Measurements from ENCODE around the gene CREB5.

Gene CREB5

DNA sequence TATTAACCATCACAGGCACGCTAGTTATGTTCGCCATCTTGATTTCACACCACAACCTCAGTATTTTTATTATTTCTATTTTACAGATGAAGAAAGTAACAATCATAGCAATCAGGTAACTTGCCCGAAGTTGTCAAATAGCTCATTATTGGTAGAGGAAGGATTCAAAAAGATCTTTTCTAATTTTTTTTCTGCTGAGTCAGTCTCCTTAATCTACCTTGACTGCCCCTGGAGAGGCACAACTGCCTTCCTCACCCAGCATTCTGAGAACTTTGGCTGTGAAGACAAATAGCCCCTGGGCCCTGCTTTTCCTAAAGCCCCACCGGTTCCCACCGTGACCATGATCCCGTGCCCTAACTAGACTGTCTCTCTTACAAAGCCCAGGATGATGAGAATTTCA is 446.6 kb downstream of the CREB5 start:
- Histone ChIP-seq H3K4me3 (ENCODE audit: low read depth, low read length) (no peak overlapping the region), H3K36me3 (no peaks in the 10 kb centered on the region), H3K9me3 (ENCODE audit: severe bottlenecking) (no peaks in the 10 kb centered on the region), H3K27ac (no peak overlapping the region), H3K27me3 (ENCODE audit: insufficient read depth, low read depth, severe bottlenecking) (peaks cover 73% of the 10 kb centered on the region)
- TF ChIP-seq, protein P1, sequence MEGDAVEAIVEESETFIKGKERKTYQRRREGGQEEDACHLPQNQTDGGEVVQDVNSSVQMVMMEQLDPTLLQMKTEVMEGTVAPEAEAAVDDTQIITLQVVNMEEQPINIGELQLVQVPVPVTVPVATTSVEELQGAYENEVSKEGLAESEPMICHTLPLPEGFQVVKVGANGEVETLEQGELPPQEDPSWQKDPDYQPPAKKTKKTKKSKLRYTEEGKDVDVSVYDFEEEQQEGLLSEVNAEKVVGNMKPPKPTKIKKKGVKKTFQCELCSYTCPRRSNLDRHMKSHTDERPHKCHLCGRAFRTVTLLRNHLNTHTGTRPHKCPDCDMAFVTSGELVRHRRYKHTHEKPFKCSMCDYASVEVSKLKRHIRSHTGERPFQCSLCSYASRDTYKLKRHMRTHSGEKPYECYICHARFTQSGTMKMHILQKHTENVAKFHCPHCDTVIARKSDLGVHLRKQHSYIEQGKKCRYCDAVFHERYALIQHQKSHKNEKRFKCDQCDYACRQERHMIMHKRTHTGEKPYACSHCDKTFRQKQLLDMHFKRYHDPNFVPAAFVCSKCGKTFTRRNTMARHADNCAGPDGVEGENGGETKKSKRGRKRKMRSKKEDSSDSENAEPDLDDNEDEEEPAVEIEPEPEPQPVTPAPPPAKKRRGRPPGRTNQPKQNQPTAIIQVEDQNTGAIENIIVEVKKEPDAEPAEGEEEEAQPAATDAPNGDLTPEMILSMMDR (IDR thresholded peaks at IDR 0.05; ENCODE audit: low read depth, low read length), result no peak
- no peak for DNase-seq

GRCh38 chr7:28861825-28862224 is 449.5 kb downstream of the CREB5 start:
- DNase-seq, result no peak
- Histone ChIP-seq H3K36me3 (no peaks in the 10 kb centered on the region), H3K27me3 (ENCODE audit: insufficient read depth, low read depth, severe bottlenecking) (peaks cover 71% of the 10 kb centered on the region), H3K4me3 (ENCODE audit: low read depth, low read length) (no peak overlapping the region), H3K9me3 (ENCODE audit: severe bottlenecking) (no peaks in the 10 kb centered on the region), H3K27ac (no peak overlapping the region)
- TF ChIP-seq, protein P1 (IDR thresholded peaks at IDR 0.05; ENCODE audit: low read depth, low read length), result no peak

DNA sequence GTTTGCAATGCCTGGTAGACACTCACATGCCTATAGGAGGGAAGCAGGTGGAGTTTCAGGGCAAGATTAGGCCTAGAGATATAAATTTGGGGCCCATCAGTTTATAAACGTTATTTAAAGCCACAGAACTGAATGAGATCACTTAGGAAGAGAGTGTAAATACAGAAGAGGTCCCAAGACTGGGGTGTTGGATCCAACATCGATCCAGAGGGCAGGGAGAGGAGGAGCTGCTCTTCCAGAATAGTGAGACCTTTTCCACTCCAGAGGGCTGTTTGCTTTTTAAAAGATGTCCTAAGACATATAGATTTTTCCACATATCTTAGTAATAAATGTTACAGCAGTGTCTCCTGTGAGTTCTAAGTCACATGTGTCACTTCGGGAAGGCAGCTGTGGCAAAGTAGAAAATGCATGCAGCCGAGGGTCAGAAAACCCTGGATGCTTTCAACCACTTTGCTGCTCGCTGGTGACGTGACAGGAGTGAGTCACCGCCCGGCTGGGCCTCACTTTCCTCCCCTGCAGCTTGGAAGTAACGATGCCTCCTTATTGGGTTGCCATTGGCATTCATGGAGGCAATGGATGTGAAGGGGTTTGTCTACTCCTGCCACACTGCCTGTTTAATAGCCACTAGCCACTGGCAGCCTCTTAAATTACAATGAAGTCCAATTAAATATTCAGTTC is 450.4 kb downstream of the CREB5 start:
- Histone ChIP-seq H3K27me3 (ENCODE audit: insufficient read depth, low read depth, severe bottlenecking) (peaks cover 76% of the 10 kb centered on the region), H3K9me3 (ENCODE audit: severe bottlenecking) (no peaks in the 10 kb centered on the region), H3K27ac (no peak overlapping the region), H3K36me3 (no peaks in the 10 kb centered on the region), H3K4me3 (ENCODE audit: low read depth, low read length) (no peak overlapping the region)
- TF ChIP-seq, protein P1 (IDR thresholded peaks at IDR 0.05; ENCODE audit: low read depth, low read length), result no peak
- DNase-seq, result no peak

DNA sequence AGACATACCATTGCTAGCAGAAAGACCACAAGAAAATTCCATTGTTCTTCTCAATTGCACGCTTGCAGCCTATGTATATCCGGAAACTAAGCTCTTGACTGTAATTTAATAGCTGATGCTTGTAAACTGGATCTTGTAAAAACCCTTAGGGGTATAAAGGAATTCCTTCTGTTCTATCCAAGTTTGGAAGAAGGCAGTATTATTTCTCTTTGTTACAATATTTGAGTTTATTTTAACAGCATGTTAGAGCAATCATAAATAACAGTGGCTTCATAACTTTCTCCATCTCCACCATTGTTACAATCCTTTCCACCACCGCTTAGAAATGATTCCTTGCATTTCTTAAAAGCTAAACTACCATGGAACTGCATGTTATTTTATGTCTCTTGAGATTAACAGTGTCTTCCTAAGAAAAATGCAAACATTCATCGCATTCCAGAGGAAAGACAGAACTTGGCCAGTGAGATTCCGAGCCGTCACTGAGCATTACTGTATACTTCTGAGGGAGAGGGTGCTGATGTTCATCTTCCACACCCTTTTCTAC is 453.4 kb downstream of the CREB5 start:
- no peaks in the 10 kb centered on the region for H3K9me3 ChIP-seq (ENCODE audit: severe bottlenecking)
- H3K27me3 ChIP-seq (ENCODE audit: insufficient read depth, low read depth, severe bottlenecking), result peaks cover 65% of the 10 kb centered on the region
- TF ChIP-seq, protein P1 (IDR thresholded peaks at IDR 0.05; ENCODE audit: low read depth, low read length), result no peak
- H3K4me3 ChIP-seq (ENCODE audit: low read depth, low read length), result no peak overlapping the region
- no peaks in the 10 kb centered on the region for H3K36me3 ChIP-seq
- no peak for DNase-seq
- no peak overlapping the region for H3K27ac ChIP-seq

GRCh38 chr7:28868712-28869111 is 456.4 kb downstream of the CREB5 start:
- no peak overlapping the region for H3K27ac ChIP-seq
- no peak overlapping the region for H3K4me3 ChIP-seq (ENCODE audit: low read depth, low read length)
- no peak for DNase-seq
- H3K27me3 ChIP-seq (ENCODE audit: insufficient read depth, low read depth, severe bottlenecking), result peaks cover 48% of the 10 kb centered on the region
- no peaks in the 10 kb centered on the region for H3K36me3 ChIP-seq
- TF ChIP-seq, protein P1 (IDR thresholded peaks at IDR 0.05; ENCODE audit: low read depth, low read length), result no peak
- no peaks in the 10 kb centered on the region for H3K9me3 ChIP-seq (ENCODE audit: severe bottlenecking)

DNA sequence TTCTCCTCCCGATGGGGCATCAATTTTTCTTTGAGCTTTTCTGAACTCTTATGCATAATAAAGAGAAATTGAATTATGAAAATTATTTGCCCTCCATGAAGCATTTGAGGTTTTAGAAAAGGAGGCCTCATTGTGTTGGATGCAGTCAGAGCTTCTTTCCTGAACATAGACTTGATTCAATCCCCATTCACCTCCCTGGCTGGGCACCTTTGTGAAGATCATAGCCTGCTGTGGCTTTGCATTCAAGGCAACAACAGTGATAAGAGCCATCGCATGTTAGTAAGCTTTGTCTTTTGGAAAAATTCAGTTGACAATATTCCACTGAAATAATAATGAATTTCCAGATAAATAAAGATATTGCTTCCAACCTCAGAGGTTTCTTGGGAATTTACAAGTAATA is 458.8 kb downstream of the CREB5 start:
- Histone ChIP-seq H3K27ac (no peak overlapping the region), H3K4me3 (ENCODE audit: low read depth, low read length) (no peak overlapping the region), H3K27me3 (ENCODE audit: insufficient read depth, low read depth, severe bottlenecking) (peaks cover 33% of the 10 kb centered on the region), H3K36me3 (no peaks in the 10 kb centered on the region), H3K9me3 (ENCODE audit: severe bottlenecking) (no peaks in the 10 kb centered on the region)
- TF ChIP-seq, protein P1 (IDR thresholded peaks at IDR 0.05; ENCODE audit: low read depth, low read length), result no peak
- no peak for DNase-seq
